T-cell (primary cell): ENCODE measurements around the gene COMMD4. TPM values are rescaled to one million over a fixed set of nuclear protein-coding genes. Genes with fewer than 3 reads are reported as not detected.
"Not testable (repeated sequence)": the region's sequence is repeated elsewhere in the genome, so short reads cannot be mapped to it uniquely, and the experiment has no call there.

Experiments
- ATAC-seq, 4 experiments: fragments of 200-7000 bp in 3 of 4; fragments of 150-1000 bp in 1 of 4; cut with Tn5 transposase; replicated peaks in 1 of 4; 1 replicate in 3 of 4; 2 replicates in 1 of 4; pipeline ENCODE4 v1.10.0; 2021; ENCODE audit warnings: moderate library complexity in 3 of 4, mild to moderate bottlenecking in 2 of 4, moderate number of reproducible peaks in 1 of 4
- CTCF ChIA-PET, 2 donors: fragments of 300-600 bp; sonication (Branson Sonifier 250); formaldehyde crosslinking; loops; one replicate each; lab custom pipeline; 2022; ENCODE audit warnings: antibody characterized with exemption in 2 of 2; lab: Charles Lee
- POLR2A ChIA-PET, 2 donors: fragments of 300-600 bp; sonication (Branson Sonifier 250); formaldehyde crosslinking; loops; one replicate each; lab custom pipeline; 2022; ENCODE audit warnings: antibody characterized with exemption in 2 of 2; lab: Charles Lee
- DNase-seq, 35 experiments: peaks; one replicate each; pipeline versions ENCODE4 v3.0.0 to v3.0.0-alpha.2; 2013 to 2023
- H3K27ac ChIP-seq: one replicate; pipeline ENCODE4 v1.5.1; 2013; ENCODE audit warnings: low read length
- H3K27me3 ChIP-seq, 2 experiments: replicated peaks in 1 of 2; 1 replicate in 1 of 2; 2 replicates in 1 of 2; pipeline versions ENCODE4 v1.6.1 to v1.7.0; 2013; ENCODE audit warnings: low read length in 1 of 2, mixed read lengths in 1 of 2; ENCODE audit not compliant: control insufficient read depth in 2 of 2, insufficient read depth in 2 of 2; ENCODE audit errors: extremely low read depth in 1 of 2
- H3K36me3 ChIP-seq, 2 donors: 1 replicate in 1 of 2; 2 replicates in 1 of 2; pipeline versions ENCODE4 v1.6.1 to v1.7.0; 2013; ENCODE audit warnings: low read length in 1 of 2; ENCODE audit not compliant: control insufficient read depth in 2 of 2, insufficient read depth in 1 of 2; ENCODE audit errors: extremely low read depth in 1 of 2
- H3K4me1 ChIP-seq, 2 experiments: 1 replicate in 1 of 2; 2 replicates in 1 of 2; pipeline versions ENCODE4 v1.6.1 to v1.7.0; 2013; ENCODE audit warnings: low read length in 2 of 2, mixed read lengths in 1 of 2; ENCODE audit not compliant: insufficient read depth in 2 of 2, control insufficient read depth in 1 of 2; ENCODE audit errors: extremely low read depth in 1 of 2
- H3K4me3 ChIP-seq, 2 donors: 1 replicate in 1 of 2; 2 replicates in 1 of 2; pipeline versions ENCODE4 v1.5.1 to v1.7.0; 2013; ENCODE audit warnings: mild to moderate bottlenecking in 2 of 2, low read length in 1 of 2, moderate library complexity in 1 of 2; ENCODE audit not compliant: control insufficient read depth in 1 of 2; ENCODE audit errors: extremely low read depth in 1 of 2
- H3K9me3 ChIP-seq: 2 replicates; pipeline ENCODE4 v1.7.0; 2013
- H3K27ac Mint-ChIP-seq, 2 donors: one replicate each; pipeline ENCODE4 v1.8.0; 2020 to 2021; ENCODE audit warnings: mild to moderate bottlenecking in 2 of 2, mixed read lengths in 2 of 2
- H3K27me3 Mint-ChIP-seq, 2 donors: one replicate each; pipeline ENCODE4 v1.8.0; 2021 to 2022; ENCODE audit warnings: mixed read lengths in 2 of 2
- H3K36me3 Mint-ChIP-seq: one replicate; pipeline ENCODE4 v1.8.0; 2021; ENCODE audit warnings: mixed read lengths
- H3K4me1 Mint-ChIP-seq, 3 donors: one replicate each; pipeline ENCODE4 v1.8.0; 2020 to 2022; ENCODE audit warnings: mixed read lengths in 3 of 3, mild to moderate bottlenecking in 1 of 3
- H3K4me3 Mint-ChIP-seq, 3 donors: one replicate each; pipeline ENCODE4 v1.8.0; 2020 to 2022; ENCODE audit warnings: mild to moderate bottlenecking in 3 of 3, mixed read lengths in 3 of 3, moderate library complexity in 3 of 3
- H3K9me3 Mint-ChIP-seq, 3 donors: one replicate each; pipeline ENCODE4 v1.8.0; 2020 to 2022; ENCODE audit warnings: mixed read lengths in 3 of 3
- WGBS: methylation state at CpG from one replicate; pipeline ENCODE4 v1.1.5; 2013; ENCODE audit warnings: missing lambda C conversion rate; ENCODE audit not compliant: insufficient coverage; 5-methylcytosine and 5-hydroxymethylcytosine counted together
- total RNA-seq, 35 experiments: library from RNA in 6 of 35; stranded (reverse) in 6 of 35; fragments of 120-200 nt in 1 of 35; gene quantifications; one replicate each; pipeline versions ENCODE4 v1.2.1 to v1.2.4 and lab custom pipeline; 2013 to 2026

The COMMD4 gene
- total RNA-seq, 5 donors from 2014 or later (not counting 1 experiment from before 2014, with no cell fraction given) = 25.0 to 38.7 (median 34.2) TPM

GRCh38 chr15:75348034-75348561 is 12.2 kb downstream of the COMMD4 start:
- CTCF ChIA-PET = interaction anchor here (0.6 to 2.4 kb wide), 2 partner anchors 20 to 519 kb away, joined by 7 to 9 read pairs; partner anchors contain the start of gene MAN2C1 (in 1 of the 2)
- ATAC-seq (peak in 2 of 4 experiments; percentile 8 to 20), DNase-seq (no peak)
- Mint-ChIP-seq H3K4me3 (peak overlapping the region; percentile 78 to 90 (median 85)), H3K9me3 (peaks cover 5 to 12% (median 7%) of the 10 kb centered on the region in 3 donors), H3K36me3 (peaks cover 7% of the 10 kb centered on the region), H3K4me1 (peaks cover 30 to 40% (median 31%) of the 10 kb centered on the region in 3 donors), H3K27ac (peak overlapping the region in 1 of 2 donors; percentile 55), H3K27me3 (no peaks in the 10 kb centered on the region)
- Histone ChIP-seq H3K27ac (peak overlapping the region; percentile 85), H3K27me3 (peaks cover 0 to 16% of the 10 kb centered on the region in 2 experiments), H3K4me1 (peaks cover 2 to 47% of the 10 kb centered on the region in 2 experiments), H3K9me3 (no peaks in the 10 kb centered on the region), H3K4me3 (peak overlapping the region; percentile 59 to 89), H3K36me3 (no peaks in the 10 kb centered on the region)
- 13% methylated on average over 40 of the region's 45 CpGs for WGBS
- POLR2A ChIA-PET = interaction anchor here in 1 of 2 donors (0.6 to 0.9 kb wide), 2 partner anchors 20 to 104 kb away, joined by 3 to 5 read pairs; partner anchors contain the start of genes MAN2C1 and SIN3A

DNA sequence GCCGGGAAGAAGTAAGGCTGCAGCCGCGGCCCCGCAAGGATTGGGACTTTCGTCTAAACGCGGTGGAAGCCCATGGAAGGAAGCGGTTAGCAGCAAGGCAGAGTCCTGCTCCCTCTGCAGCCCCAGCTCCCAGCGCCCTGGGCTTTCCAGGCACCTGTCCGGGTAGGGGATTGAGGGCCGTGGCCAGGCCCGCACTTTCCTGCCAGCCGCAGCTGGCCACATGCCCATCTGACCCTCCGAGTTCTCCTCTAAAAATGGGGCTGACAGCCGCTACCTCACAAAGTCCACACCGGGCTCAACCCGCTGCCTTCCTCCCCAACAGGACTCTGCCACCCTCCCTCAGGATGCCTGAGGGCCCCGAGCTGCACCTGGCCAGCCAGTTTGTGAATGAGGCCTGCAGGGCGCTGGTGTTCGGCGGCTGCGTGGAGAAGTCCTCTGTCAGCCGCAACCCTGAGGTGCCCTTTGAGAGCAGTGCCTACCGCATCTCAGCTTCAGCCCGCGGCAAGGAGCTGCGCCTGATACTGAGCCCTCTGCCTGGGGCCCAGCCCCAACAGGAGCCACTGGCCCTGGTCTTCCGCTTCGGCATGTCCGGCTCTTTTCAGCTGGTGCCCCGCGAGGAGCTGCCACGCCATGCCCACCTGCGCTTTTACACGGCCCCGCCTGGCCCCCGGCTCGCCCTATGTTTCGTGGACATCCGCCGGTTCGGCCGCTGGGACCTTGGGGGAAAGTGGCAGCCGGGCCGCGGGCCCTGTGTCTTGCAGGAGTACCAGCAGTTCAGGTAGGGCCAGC is 12.9 kb downstream of the COMMD4 start:
- peaks cover 30 to 40% (median 31%) of the 10 kb centered on the region in 3 donors for H3K4me1 Mint-ChIP-seq
- peaks cover 2 to 47% of the 10 kb centered on the region in 2 experiments for H3K4me1 ChIP-seq
- peak overlapping the region; percentile 57 to 90 (median 71) for H3K4me3 Mint-ChIP-seq
- ATAC-seq (no peak), DNase-seq (no peak)
- no peaks in the 10 kb centered on the region for H3K36me3 ChIP-seq
- peaks cover 0 to 16% of the 10 kb centered on the region in 2 experiments for H3K27me3 ChIP-seq
- CTCF ChIA-PET = interaction anchor here in 1 of 2 donors (2.4 kb wide), 1 partner anchor 19 kb away, joined by 9 read pairs; the partner anchor contains the start of gene MAN2C1
- peak overlapping the region; percentile 85 for H3K27ac ChIP-seq
- 72% methylated on average over 45 of the region's 46 CpGs for WGBS
- no peaks in the 10 kb centered on the region for H3K27me3 Mint-ChIP-seq
- peak overlapping the region; percentile 19 to 38 for H3K4me3 ChIP-seq
- no peaks in the 10 kb centered on the region for H3K9me3 ChIP-seq
- POLR2A ChIA-PET = interaction anchor here in 1 of 2 donors (0.6 kb wide), 1 partner anchor 103 kb away, joined by 5 read pairs; the partner anchor contains the start of gene SIN3A
- peak overlapping the region; percentile 67 to 94 for H3K27ac Mint-ChIP-seq
- H3K9me3 Mint-ChIP-seq = peaks cover 5 to 12% (median 7%) of the 10 kb centered on the region in 3 donors
- peaks cover 7% of the 10 kb centered on the region for H3K36me3 Mint-ChIP-seq

- H3K36me3 ChIP-seq, ATAC-seq, POLR2A ChIA-PET, CTCF ChIA-PET, H3K9me3 ChIP-seq, H3K36me3 Mint-ChIP-seq, H3K27me3 Mint-ChIP-seq, H3K4me3 ChIP-seq, DNase-seq: not testable (repeated sequence)
- peak overlapping the region; percentile 52 to 90 (median 66) for H3K4me3 Mint-ChIP-seq
- Histone ChIP-seq H3K27ac (peak overlapping the region; percentile 85), H3K4me1 (peaks cover 2 to 47% of the 10 kb centered on the region in 2 experiments), H3K27me3 (peaks cover 0 to 16% of the 10 kb centered on the region in 2 experiments)
- WGBS = 92% methylated on average over 8 of the region's 8 CpGs
- H3K27ac Mint-ChIP-seq = peak overlapping the region; percentile 94 to 96
- peaks cover 30 to 40% (median 31%) of the 10 kb centered on the region in 3 donors for H3K4me1 Mint-ChIP-seq
- H3K9me3 Mint-ChIP-seq = peaks cover 5 to 12% (median 7%) of the 10 kb centered on the region in 3 donors
Measured at GRCh38 chr15:75349351-75349669, 13.4 kb downstream of the COMMD4 start.

DNA sequence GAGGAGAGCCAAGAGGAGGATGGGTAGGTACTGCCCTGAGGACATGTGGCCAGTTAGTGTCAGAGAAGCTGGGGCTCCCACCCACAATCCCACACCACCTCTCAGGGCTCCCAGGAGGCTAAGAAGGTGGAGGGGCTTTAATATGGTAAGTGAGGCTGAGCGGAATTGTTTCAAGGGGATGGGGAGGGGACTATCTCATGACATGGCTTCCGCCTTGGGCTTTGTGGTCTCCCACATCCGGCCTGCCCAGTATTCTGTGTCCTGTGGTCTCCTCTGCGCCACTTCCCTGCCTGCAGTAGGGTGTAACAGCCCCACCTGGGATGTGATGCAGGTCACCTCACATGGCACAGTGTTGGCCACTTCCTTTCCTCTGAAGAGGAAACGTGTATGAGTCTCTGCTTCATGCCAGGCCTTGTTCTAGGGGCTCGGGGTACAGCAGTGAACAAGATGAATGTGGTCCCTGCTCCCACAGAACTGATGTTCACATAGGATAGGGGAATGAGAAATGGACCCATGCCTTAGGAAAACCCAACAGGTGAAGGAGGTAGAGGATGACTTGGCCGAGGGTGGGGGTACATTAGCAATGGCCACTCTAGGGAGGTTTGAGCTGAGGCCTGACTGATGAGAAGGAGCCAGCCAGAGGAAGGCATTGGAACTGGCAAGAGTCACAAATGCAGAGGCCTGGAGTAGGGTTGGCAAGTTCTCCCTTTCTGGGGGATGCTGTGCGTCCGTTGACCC is 14.2 kb downstream of the COMMD4 start:
- Histone ChIP-seq H3K4me3 (no peak overlapping the region), H3K9me3 (no peaks in the 10 kb centered on the region), H3K27me3 (peaks cover 0 to 16% of the 10 kb centered on the region in 2 experiments), H3K27ac (peak overlapping the region; percentile 85), H3K36me3 (peaks cover 0 to 6% of the 10 kb centered on the region in 2 donors), H3K4me1 (peaks cover 2 to 47% of the 10 kb centered on the region in 2 experiments)
- ChIA-PET POLR2A (interaction anchor here in 1 of 2 donors (0.9 kb wide), 1 partner anchor 17 kb away, joined by 3 read pairs; no protein-coding TSS in a partner anchor), CTCF (interaction anchor here (0.7 to 1.8 kb wide), 2 partner anchors 18 to 67 kb away, joined by 3 to 6 read pairs; partner anchors contain the start of gene MAN2C1 (in 1 of the 2))
- H3K27me3 Mint-ChIP-seq = no peaks in the 10 kb centered on the region
- peaks cover 7% of the 10 kb centered on the region for H3K36me3 Mint-ChIP-seq
- H3K4me3 Mint-ChIP-seq = peak overlapping the region; percentile 52 to 90 (median 66)
- H3K9me3 Mint-ChIP-seq = peaks cover 5 to 12% (median 7%) of the 10 kb centered on the region in 3 donors
- ATAC-seq (peak; percentile 72 to 80 (median 74)), DNase-seq (peak; percentile 44 to 91 (median 86))
- 14% methylated on average over 7 of the region's 9 CpGs for WGBS
- peak overlapping the region; percentile 94 to 96 for H3K27ac Mint-ChIP-seq
- H3K4me1 Mint-ChIP-seq = peaks cover 30 to 40% (median 31%) of the 10 kb centered on the region in 3 donors

DNA sequence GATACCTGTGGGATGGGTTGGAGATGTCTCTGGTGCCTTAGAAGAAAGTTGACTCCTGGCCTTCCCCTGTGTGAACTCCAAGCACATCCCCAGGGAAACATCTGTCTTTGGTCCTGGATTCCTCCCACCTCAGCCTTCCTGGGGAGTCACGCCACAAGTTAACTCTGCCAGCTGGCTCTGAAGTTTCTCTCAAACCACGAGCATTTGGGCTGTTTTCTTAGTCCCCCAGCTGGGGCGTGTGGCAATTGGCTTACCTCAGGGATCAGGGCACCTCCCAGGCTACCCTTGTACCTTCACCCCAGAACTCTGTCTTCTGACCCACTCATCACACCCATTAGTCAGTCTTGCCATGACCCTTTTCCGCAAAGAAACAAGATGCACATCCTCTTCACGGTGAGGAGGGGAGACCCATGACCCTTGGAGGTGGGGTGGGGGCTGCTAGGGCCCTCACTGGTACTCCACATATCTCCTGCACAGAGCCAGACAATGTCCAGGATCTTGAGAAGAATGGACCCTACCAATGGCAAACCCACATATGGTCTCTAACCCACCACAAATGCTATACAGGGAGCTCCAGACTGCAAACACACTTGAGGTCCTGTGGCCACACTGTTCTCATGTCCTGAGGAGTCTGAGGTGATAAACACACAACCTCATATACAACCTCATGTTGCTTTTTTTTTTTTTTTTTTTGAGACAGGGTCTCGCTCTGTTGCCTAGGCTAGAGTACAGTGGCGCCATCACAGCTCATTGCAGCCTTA is 14.9 kb downstream of the COMMD4 start:
- CTCF ChIA-PET = interaction anchor here (0.7 to 1.8 kb wide), 2 partner anchors 17 to 66 kb away, joined by 3 to 6 read pairs; partner anchors contain the start of gene MAN2C1 (in 1 of the 2)
- Mint-ChIP-seq H3K36me3 (peaks cover 7% of the 10 kb centered on the region), H3K4me1 (peaks cover 25 to 37% (median 31%) of the 10 kb centered on the region in 3 donors), H3K4me3 (no peak overlapping the region), H3K27me3 (no peaks in the 10 kb centered on the region), H3K9me3 (peaks cover 5 to 12% (median 7%) of the 10 kb centered on the region in 3 donors), H3K27ac (peak overlapping the region; percentile 94 to 96)
- POLR2A ChIA-PET = interaction anchor here in 1 of 2 donors (0.6 to 0.9 kb wide), 2 partner anchors 17 to 142 kb away, joined by 3 read pairs; no protein-coding TSS in a partner anchor
- Histone ChIP-seq H3K4me3 (no peak overlapping the region), H3K9me3 (no peaks in the 10 kb centered on the region), H3K27ac (peak overlapping the region; percentile 85), H3K36me3 (peaks cover 0 to 6% of the 10 kb centered on the region in 2 donors), H3K4me1 (peaks cover 2 to 47% of the 10 kb centered on the region in 2 experiments), H3K27me3 (peaks cover 0 to 16% of the 10 kb centered on the region in 2 experiments)
- 52% methylated on average over 3 of the region's 7 CpGs for WGBS
- no peak for DNase-seq
- ATAC-seq = no peak
